ENCODE data around the gene CUL4A. TPM values are rescaled to one million over a fixed set of nuclear protein-coding genes. Genes with fewer than 3 reads are reported as not detected.

The CUL4A gene
- total and polyA plus RNA-seq, 9 of the 15 experiments (the other 6 are each of a cell fraction or from before 2014, with no cell fraction given): 21.1 to 92.0 (median 63.2) TPM

- TF ChIP-seq, protein P1, sequence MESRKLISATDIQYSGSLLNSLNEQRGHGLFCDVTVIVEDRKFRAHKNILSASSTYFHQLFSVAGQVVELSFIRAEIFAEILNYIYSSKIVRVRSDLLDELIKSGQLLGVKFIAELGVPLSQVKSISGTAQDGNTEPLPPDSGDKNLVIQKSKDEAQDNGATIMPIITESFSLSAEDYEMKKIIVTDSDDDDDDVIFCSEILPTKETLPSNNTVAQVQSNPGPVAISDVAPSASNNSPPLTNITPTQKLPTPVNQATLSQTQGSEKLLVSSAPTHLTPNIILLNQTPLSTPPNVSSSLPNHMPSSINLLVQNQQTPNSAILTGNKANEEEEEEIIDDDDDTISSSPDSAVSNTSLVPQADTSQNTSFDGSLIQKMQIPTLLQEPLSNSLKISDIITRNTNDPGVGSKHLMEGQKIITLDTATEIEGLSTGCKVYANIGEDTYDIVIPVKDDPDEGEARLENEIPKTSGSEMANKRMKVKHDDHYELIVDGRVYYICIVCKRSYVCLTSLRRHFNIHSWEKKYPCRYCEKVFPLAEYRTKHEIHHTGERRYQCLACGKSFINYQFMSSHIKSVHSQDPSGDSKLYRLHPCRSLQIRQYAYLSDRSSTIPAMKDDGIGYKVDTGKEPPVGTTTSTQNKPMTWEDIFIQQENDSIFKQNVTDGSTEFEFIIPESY (CRISPR knock-in tag; IDR thresholded peaks at IDR 0.05): 0 out of 2 replicates have a peak, but pooled peaks have one; percentile 29
- TF ChIP-seq, protein P2, sequence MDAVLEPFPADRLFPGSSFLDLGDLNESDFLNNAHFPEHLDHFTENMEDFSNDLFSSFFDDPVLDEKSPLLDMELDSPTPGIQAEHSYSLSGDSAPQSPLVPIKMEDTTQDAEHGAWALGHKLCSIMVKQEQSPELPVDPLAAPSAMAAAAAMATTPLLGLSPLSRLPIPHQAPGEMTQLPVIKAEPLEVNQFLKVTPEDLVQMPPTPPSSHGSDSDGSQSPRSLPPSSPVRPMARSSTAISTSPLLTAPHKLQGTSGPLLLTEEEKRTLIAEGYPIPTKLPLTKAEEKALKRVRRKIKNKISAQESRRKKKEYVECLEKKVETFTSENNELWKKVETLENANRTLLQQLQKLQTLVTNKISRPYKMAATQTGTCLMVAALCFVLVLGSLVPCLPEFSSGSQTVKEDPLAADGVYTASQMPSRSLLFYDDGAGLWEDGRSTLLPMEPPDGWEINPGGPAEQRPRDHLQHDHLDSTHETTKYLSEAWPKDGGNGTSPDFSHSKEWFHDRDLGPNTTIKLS (IDR thresholded peaks at IDR 0.05; ENCODE audit: borderline replicate concordance, low read depth): peak; percentile 59; the same call in 1 of the 2 replicates
- peak; percentile 48 for TF ChIP-seq ZFX (CRISPR knock-in tag; IDR thresholded peaks at IDR 0.05)
- TF ChIP-seq L3MBTL2 (IDR thresholded peaks at IDR 0.05): peak; percentile 94
- TF ChIP-seq MAX (CRISPR knock-in tag; IDR thresholded peaks at IDR 0.05): peak; percentile 87
Measured at GRCh38 chr13:113209759-113210421, 477 bp downstream of the CUL4A start (continued).

- WGBS (ENCODE audit: insufficient coverage, low coverage, missing lambda C conversion rate): 4% methylated on average over 5 of the region's 6 CpGs
- Histone ChIP-seq H3K27me3 (ENCODE audit: control insufficient read depth in 2 of 2, insufficient read depth in 2 of 2, low read length in 2 of 2) (no peaks in the 10 kb centered on the region), H4K20me1 (replicated peaks; ENCODE audit: control insufficient read depth, insufficient read depth, low read length) (0 out of 2 replicates have a peak, but pooled peaks cover under 1% of the 10 kb centered on the region), H3K36me3 (ENCODE audit: control insufficient read depth, insufficient read depth, low read length) (peaks cover 59% of the 10 kb centered on the region), H3K27ac (ENCODE audit: extremely low read depth, low read depth, low read length) (peak overlapping the region; percentile 92; the same call in 2 of the 3 replicates), H3K4me1 (replicated peaks in 1 of 2; ENCODE audit: control insufficient read depth in 2 of 2, insufficient read depth in 2 of 2, low read length in 2 of 2) (peaks cover 32 to 39% of the 10 kb centered on the region in 2 experiments; a peak in 4 of 5 replicates), H3K9me1 (ENCODE audit: control insufficient read depth, insufficient read depth, low read length) (peaks cover 3% of the 10 kb centered on the region), H3K79me2 (ENCODE audit: control insufficient read depth, insufficient read depth, low read length) (peaks cover 97% of the 10 kb centered on the region), H3K4me2 (ENCODE audit: insufficient read depth, low read length) (peak overlapping the region; percentile 74), H3K9me3 (replicated peaks; ENCODE audit: control insufficient read depth, insufficient read depth, low read depth, low read length) (no peaks in the 10 kb centered on the region), H2AFZ (ENCODE audit: low read depth, low read length) (no peak overlapping the region), H3K4me3 (peak overlapping the region; percentile 95; the same call in 1 of the 2 replicates), H3K9ac (ENCODE audit: insufficient read depth in 1 of 2, low read depth in 2 of 2, low read length in 2 of 2) (peak overlapping the region; percentile 56 to 82; a peak in 3 of 4 replicates)
- DNase-seq (ENCODE audit: extremely low read depth in 1 of 4, low spot score in 3 of 4) (no peak), ATAC-seq (no peak), FAIRE-seq (peak; percentile 77)
- POLR2A ChIA-PET: no interaction called here
- BruUV-seq (replicated peaks): TSS peak; percentile 58
- CTCF ChIA-PET (ENCODE audit: low intra/inter-chr PET ratio): no interaction called here
- no peak for TF ChIP-seq HIVEP1 (CRISPR knock-in tag; IDR thresholded peaks at IDR 0.05)
- no peak for TF ChIP-seq SMAD3 (CRISPR knock-in tag; conservative IDR thresholded peaks at IDR 0.05)
- peak; percentile 59 for TF ChIP-seq CEBPB (tag; IDR thresholded peaks at IDR 0.05)
- intact Hi-C loops (cut with micrococcal nuclease): no loop called here
- in situ Hi-C loops (cut with MboI): no loop called here
Measured at GRCh38 chr13:113210833-113211232, 1.4 kb downstream of the CUL4A start.

Measured in K562 (cell line).